GM19240 (cell line): ENCODE results near the gene TRHDE.

Experiments
- DNase-seq: peaks from one replicate; pipeline ENCODE4 v3.0.0; 2011; ENCODE audit warnings: low spot score; ENCODE audit not compliant: insufficient read length

Gene TRHDE

DNA sequence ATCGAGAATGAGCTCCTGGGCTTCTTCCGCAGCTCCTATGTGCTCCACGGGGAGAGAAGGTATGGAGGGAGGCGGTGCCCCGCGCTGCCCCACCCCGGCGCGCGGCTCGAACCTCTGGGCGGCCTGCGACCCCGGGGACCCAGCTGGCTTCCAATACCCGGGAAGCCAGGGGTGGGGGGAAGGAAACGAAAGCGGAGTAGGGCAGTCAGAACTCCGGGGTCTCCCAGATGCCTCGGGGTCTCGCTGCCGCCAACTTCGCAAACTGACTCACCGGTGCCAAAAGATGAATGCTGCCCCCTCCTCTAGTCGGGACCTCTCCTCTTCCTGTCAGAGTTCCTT, 1.3 kb downstream of the TRHDE start:
- no peak for DNase-seq

DNA sequence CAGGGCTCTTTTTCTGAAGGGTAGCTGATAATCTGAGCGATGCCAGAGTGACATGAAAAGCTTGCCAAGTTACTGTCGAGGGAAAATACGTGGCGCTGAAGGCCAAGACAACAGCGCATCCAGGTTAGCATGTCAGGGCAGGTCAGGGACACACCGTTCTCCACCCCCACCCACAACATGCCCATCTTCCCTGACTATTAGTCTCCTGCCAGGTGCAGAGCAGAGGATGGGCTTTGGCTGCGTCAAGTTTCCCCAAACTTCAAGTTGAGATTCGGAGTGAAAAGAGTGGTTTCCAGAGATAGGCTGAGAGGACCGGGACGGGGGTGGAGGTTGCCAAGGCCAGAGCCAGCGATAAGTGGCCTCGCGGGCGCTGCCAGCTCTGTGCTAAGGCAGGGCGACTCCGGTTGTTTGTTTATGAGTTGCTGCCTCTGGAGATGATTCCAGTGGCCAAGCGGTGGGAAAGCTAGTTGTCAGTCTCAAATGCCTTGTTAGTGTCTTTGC, 1.7 kb downstream of the TRHDE start:
- DNase-seq: no peak

DNA sequence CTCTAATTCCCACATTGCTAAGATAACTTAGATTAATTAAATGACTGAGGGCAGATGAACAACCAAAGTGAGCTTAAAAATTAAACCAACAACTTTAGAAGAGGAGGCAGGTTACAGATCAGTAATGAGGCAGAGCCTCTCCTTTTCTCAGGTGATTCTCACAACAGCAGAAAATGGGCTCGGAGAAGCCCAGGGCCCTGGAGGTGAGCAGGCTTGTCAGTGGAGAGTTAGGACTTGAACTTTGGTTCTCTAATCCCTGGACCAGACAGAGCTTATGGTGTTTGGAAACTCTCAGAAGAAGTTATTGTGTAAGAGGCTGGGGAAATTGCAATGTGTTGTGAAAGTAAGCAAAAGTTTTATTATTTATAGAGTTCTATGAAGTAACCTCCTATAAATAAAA, 2.8 kb downstream of the TRHDE start:
- DNase-seq: no peak

DNA sequence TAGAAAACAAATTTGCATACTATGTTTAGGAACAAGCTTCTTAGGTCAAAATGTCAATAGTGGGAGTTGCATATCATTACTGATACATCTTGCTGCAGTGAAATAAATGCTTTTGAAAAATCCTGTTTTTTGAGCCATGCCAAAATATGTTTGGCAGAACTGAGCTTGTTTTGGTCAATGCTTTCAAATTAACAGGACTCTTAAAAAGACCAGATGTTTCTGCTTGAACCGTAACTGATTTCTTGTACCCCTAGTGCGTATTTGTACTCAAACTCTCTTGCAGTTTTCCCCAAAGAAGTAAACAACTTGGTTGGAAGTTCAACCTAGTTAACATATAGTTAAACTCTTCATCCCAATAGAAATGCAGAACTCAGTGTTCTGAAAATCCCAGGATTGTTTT, 3.4 kb downstream of the TRHDE start:
- no peak for DNase-seq

DNA sequence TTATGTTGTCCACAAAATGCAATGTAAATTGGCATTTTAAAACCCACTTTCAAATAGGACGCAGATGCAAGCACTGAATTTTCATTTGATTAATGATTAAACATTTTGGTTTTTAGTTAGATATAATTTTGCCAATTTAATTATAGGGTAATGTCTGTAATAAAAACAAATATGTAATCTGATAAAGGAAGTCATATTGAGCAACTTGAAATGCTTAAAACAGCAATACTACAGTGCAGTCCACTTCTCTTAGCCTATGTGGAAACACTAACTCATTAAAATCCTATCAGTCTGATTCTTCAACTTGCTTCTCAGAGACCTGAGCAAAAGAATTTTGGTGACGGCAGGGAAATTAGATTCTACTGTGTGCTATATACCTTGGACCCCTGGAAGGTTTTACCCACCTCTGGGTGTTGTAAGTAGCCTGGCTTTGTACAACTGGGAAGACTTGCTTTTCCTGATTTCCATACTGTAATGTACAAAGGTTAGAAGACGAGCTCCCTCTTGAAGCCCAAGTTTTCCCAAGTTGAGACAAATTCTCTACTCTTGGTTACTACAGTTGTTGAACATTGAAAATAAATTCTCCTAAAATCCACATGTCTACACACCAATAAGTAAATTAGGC, 4.1 kb downstream of the TRHDE start:
- DNase-seq: no peak

DNA sequence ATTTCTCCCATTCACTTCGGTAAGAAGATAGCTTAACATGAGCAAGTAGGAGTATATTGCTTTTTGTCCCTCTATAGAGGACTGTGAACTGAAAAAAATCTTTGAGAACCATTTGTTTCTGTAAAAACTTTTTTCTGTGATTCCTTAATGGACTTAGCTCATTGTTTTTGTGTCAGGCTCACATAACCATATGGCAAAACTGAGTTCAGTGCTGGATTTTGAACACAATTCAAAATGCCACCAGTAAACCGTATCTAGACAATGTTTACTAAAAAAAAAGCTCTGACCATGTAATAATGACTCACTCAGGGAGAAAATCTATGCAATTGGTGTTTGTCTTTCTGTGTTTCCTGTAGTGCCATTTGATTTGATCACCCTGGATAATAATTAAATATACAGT, 5.2 kb downstream of the TRHDE start:
- no peak for DNase-seq

DNA sequence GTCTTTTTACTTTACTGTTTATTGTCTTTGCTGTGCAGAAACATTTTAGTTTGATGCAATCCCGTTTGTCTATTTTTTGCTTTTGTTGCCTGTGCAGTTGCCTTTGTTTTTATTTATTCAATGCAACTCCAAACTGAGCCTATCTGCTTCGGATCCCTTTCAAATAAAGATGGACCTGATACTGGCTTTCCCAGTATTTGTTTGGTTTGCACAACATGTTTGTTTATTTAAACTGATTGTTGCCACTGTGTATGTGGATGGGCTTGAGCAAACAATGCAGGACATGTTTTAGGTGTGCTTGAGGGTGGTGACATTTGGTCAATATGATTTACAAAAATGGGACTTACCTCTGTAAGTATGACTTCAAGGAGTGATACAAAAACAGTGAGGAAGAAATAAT, 6.7 kb downstream of the TRHDE start:
- DNase-seq: no peak

DNA sequence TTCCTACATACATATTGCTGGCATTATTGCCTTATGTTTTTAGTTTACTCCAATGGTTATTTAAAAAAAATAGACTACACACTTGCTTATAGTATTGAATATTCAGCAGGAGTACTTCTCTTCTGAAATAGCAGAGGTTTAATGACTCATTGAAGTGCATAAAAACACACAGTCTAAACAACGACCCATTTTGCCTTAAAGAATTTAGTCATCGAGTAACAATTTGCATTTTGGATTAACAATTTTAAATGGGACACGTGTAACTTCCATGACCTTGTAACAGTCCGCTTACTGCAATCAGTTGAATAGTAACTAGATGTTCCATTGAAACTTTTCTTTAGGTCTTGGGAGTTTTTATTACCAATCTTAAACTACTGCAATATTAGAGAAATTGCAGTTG, 9.0 kb downstream of the TRHDE start:
- no peak for DNase-seq

DNA sequence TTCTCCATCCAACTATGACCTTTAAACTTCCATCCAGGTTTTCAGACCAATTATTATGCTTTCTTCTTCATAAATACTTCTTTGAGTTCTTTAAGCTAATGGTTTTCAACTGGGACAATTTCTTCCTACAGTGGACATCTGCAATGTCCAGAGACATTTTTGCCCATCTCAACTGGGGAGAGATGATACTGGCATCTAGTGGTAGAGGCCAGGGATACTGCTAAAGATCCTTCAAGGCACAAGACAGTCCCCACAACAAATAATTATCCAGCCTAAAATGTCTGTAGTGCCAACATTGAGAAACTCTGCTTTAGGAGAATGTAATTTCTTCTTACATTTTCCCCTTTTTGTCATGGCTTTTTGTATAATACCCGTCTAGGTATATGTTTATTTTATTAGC, 10.6 kb downstream of the TRHDE start:
- DNase-seq: no peak

DNA sequence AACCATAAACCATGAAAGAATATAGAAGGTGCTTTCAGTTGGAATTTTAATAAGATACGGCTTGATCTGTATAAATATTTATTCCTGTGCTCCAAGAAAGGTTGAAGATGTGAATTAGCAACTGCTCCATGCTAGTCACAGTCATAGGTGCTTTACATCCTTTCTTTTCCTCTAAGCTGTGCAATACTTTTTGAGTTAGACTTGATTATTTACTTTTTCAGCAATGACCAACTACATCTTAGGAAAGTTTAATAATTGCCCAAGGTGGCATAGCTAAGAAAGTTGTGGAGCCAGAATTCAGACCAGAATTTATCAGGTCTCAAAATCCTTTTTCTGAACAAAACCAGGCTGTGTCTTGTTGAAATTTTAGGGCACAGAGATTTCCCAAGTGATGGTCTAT, 13.7 kb downstream of the TRHDE start:
- no peak for DNase-seq

DNA sequence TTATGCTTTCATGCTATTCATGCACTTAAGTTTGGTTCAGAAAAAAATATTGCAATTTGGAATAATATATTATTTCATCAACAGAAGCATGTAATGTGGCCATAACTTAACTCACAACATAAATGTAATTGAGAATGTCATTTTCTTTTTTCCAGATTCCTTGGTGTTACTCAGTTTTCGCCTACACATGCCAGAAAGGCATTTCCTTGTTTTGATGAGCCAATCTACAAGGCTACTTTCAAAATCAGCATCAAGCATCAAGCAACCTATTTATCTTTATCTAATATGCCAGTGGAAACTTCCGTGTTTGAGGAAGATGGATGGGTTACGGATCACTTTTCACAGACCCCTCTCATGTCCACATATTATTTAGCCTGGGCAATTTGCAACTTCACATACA, 14.4 kb downstream of the TRHDE start:
- no peak for DNase-seq

DNA sequence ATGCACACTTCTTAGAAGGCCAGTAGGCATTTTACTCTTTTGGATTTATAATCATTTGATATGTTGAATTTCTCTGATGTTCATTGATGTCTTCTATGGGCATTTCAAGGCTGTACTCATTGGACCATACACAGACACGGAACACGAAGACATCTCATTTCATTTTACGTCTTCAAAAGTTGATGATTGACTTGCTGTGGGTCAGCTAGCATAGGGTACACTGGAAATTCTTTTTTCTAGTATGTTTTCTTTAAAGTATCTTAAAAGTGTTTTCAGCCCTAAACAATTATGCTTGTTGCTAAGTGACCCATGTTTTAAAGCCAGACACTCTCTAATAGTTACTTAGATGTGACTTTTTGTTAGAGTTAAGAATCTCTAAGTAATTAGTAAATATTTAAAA, 16.3 kb downstream of the TRHDE start:
- DNase-seq: no peak

DNA sequence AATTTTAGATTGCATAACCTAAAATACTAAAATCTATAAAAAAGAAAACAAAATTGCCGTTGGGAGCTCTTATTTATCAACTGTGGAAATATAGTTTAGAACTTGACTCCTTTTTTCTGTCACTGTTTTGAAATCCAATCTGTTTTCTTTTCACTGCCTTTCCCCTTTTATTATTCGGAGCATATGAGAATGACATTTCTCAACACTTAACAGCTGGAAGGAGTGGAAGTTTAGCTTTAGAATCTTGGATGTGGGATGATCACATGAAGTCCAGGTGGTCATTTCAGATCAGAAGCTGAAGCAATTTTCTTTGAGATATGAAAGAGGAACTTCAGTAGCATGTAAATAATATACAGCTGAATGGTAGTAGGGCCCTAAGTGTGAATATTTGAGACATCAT, 16.7 kb downstream of the TRHDE start:
- DNase-seq: no peak

DNA sequence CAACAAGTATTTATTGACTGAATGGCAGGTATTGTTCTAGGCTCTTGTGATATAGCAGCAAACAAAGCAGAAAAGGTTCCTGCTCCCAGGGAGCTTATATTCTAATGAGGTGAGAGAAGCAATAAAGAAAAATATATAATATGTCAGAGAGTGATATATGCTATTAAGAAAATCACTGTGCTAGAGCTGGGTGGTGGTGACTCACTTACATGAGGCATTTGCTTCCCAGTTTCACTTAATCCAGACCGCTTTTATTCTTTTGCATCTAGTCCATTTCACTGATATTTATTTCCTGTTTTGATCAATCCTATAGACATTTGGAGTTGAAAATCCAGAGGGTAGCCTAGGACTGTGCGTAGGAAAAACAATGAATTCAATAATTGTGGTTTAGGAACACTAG, 17.5 kb downstream of the TRHDE start:
- no peak for DNase-seq

DNA sequence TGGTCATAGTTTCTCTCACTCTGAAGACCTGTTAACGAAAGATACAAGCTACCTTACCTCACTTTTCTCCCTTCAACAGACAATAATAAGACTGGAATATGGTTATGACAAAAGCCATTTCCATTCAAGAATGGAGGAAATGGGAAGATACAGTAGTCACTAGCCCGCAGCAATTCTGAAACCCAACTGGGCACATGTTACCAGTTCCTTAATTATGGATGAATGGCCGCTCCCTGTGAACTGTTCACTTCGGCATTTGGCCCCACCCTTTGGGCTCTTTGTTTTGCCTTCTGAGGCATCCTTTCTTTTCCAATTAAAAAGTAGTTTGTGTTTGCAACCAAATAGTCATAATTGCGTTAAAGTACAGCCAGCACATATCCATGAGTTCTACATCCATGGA, 19.0 kb downstream of the TRHDE start:
- DNase-seq: no peak

DNA sequence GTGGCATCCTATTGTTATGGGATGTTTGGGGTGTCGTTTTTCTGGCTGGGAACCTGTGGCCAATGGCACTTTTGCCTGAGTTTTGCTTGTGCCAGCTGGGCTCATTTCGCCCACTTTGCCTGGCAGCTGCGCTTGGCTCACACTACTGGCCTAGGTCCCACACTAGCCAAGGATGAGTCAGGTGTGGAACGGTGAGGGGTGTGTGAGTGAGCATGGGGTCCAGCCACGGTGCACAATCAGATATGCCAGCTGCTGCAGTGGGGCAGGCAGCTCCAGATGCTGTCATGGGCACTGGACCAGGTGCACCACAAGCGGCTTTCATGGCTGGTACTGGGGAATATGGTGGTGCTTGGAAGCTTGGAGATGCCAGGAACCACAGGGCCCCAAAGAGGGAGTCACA, 21.5 kb downstream of the TRHDE start:
- DNase-seq: no peak

DNA sequence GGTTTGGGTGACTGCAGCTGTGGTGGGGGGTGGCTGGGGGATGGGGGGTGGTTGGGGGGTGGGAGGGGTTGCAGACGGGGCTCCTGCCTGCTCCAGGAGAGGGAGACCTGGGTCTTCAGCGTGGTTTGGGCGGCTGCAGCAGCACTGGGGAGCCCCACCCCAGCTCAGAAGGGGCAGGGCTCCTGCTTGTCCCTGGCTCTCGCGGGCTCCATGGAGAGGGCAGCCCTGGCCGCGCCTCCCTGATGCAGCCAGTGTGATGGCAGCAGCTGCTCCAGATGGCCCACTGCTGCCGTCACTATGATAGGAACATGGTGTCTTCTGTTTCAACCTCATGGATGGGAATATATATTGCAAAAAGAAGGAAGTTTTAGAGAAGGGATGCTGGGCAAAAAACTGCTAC, 22.9 kb downstream of the TRHDE start:
- DNase-seq: no peak

DNA sequence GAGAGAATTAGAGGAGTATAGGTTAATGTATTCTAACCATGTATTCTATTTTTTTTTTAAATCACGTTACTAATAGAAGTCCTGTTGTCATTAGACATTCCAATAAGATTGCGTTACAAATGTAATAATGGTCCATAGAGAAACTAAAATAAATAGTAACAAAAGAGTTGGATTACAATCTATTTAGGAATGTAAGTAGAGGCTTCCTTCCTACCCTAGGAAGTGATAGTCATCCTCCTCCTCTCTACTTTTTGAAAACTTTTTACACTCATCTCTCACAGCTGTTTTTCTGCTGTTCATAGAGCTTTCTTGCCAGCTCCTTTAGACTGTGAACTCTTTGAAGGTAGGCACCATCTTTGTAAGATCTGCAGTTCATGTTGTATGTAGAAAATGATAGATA, 23.6 kb downstream of the TRHDE start:
- no peak for DNase-seq

DNA sequence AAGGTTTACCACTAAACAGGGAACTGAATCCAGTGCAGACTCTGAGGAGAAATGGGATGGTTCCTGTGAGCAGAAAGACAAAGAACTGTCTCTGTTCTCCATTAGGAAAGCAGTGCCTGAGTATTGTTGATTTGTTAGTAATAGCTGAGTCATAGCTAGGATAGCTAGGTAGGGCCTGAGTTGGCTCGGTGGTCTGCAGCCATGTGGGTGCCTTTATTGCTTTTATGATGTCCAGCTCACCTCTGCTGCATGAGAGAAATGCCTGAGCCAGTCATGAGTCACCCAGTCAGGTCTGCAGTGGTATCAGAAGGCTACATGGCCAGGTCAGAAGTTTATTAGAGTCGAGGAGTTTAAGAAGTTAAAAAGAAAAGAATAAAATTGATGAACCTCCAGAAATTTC, 24.2 kb downstream of the TRHDE start:
- no peak for DNase-seq

DNA sequence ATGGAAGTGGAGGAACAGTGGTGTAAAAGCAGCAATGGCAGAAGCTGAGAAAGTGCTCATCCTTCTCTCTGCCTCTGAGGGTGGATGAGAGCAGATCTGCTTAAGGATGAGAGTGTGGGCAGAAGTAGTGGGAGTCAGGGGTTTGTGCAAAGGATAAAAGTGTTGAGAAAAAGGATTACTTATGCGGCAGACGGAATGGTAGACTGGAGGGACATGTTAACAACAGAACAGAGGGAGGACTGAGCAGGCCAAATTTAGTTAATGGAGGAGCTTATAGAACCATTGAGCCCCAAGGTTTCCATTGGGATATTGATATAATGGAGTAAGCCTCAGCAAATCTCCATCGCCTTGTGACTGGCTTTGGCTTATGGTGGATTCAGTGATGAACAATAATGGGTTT, 25.5 kb downstream of the TRHDE start:
- no peak for DNase-seq

DNA sequence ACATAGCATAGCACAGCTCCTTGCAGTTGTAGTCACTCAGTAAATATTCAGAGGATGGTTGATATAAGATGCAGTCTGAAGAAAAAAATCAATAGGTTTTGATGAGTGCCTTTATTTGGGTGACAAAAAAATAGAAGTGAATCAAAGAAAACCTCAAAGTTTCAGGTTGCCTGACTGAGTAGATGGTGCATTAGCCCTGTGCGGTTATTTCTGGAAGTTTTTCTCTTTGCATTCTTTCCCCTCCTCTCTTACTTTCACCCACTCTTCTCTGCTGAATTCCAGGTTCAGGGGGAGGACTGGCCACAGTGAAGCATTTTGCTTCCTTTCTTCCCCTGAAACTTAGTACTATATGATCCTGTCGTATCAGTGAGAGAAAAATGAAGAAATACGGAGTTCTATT, 28.6 kb downstream of the TRHDE start:
- no peak for DNase-seq

DNA sequence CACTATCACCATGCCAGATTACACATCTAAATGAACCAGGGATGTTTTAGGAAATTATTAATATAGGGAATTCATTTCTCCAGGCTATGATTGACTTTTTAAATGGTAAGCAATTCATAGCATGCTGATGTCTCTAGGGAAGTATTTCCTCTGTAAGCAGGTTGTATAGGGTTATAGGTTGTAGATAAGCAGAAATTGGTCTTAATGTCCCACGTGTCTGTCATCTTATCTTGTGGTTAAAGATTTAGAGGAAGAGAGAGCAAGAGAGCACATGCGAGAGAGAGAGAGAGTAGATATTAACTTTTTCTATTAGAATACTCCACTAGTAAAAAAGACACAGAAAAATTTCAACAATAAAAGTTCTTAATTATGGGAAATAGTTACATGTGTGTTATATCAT, 32.6 kb downstream of the TRHDE start:
- DNase-seq: no peak

DNA sequence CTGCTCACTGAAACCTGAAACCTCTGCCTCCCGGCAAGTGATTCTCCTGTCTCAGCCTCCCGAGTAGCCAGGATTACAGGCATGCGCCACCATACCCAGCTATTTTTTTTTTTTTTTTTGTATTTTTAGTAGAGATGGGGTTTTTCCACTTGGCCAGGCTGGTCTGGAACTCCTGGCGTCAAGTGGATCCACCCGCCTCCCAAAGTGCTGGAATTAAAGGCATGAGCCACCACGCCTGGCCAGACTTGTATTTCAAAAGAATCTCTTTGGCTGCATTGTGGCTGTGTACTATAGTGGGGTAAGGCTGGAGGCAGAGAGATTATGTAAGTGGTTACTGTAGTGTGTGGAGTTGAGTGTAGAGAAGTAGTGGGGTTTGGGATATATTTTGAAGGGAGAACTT, 35.1 kb downstream of the TRHDE start:
- no peak for DNase-seq

DNA sequence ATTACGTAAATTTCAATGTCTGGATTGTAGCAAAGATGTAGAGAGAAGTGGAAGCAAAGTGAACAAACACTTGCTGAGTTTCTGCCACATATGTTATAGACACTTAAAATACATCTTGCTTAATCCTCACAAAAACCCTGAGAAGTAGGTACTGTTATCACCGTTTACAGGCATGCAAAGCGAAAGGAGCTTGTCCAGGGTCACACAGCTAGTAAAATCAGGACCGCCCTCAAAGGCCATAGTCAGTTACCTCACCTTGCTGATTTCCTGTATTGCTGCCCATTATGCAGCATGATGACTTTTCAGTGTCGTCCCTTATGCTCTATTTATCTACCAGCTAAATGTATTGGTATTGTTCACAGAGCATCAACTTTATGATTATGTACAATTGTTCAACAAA, 39.8 kb downstream of the TRHDE start:
- no peak for DNase-seq
